ENCODE data around the gene RNF169.
"Not testable (repeated sequence)": the region's sequence is repeated elsewhere in the genome, so short reads cannot be mapped to it uniquely, and the experiment has no call there.

The RNF169 gene

GRCh38 chr11:74771139-74771538, 22.5 kb downstream of the RNF169 start:
- DNase-seq = no peak

- no peak for DNase-seq
These were observed 24.8 kb downstream of the RNF169 start for GRCh38 chr11:74773476-74773875.

GRCh38 chr11:74775762-74776161, 27.1 kb downstream of the RNF169 start:
- no peak for DNase-seq

GRCh38 chr11:74776546-74776945, 27.9 kb downstream of the RNF169 start:
- DNase-seq = no peak

DNA sequence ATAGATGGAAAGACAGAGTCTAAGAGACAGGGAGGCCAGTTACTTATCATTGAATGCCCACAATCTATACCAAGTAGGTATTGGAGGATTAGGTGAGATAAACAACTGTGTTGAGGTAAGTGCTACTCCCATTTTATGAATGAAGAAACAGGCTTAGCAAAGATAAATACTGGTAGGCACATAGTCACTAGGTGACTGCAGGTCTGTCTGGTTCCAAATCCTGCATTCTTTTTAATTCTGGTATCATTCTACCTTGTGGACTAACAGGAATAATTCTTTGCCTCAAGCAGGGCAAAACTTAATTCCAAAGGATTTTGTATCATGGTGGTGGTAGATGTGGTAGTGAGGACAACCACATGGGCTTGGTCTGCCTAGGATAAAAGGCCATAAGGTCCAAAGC, 28.4 kb downstream of the RNF169 start:
- DNase-seq = no peak

- DNase-seq = no peak
These were observed 29.2 kb downstream of the RNF169 start for GRCh38 chr11:74777877-74778276.

- no peak for DNase-seq
These were observed 29.9 kb downstream of the RNF169 start for GRCh38 chr11:74778581-74778980.

- DNase-seq = no peak
These were observed 31.8 kb downstream of the RNF169 start for GRCh38 chr11:74780248-74781005.

DNA sequence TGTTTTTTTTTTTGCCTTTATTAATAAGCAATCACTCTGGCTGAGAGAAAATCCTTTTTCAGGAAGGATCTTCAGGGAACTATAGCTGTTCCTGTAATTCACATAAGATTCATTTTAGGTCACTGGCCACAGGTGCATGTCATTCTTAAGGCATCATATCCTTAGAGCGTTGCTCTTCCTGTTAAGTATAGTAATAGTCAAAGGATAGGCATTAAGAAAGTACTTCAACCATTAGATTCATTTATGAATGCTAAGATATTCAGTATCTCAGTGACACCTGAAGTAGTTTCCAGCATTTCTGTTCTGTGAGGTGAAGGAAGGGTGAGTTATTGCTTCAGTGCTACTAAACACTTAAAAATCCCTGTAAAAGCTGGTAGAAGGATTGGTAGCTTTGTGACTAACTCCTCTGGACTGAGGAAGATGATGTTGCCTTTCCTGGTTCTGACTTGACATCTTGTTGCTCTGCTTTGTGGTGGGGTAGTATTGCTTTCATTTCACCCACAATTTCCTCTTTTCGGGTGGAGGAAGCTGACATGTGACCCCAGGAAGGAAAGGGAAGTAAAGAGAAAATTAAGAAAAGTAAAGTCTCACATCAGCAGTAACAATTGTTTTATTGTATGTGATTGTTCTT, 34.7 kb downstream of the RNF169 start:
- DNase-seq = no peak

DNA sequence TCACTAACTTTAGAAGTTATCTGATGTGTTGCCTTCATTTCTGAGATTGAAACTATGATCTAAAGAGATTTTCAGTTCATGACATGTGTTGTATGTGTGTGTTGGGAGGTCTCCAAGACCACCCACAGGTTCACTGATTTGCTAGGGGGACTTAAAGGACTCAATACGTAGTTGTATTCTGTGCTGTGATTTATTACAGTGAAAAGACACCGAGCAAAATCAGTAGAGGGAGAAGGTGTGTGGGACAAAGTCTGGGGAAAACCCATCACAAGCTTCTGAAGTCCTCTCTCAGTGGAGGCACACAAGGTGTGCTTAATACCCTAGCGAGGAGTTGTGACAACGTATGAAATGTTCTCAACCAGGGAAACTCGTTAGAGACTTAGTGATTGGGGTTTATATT, 35.6 kb downstream of the RNF169 start:
- DNase-seq = no peak

DNA sequence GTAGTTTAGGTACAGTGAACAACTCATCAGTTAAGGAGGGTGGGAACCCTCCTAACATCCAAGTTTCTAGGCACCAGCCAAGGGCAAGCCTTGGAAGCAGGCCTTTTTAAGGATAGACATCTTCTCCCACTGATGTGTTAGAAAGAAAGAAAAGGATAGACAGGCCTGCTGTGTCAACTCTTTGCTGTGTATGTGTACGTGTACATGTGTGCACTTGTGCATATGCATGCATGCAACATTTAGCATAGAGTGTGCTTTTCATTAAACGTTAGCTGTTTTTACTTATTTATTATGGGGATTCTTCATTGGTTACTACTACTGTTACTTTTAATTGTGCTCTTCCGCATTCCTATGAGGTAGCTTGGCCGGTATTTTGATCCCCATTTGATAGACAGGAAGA, 36.1 kb downstream of the RNF169 start:
- DNase-seq = no peak

- no peak for DNase-seq
These were observed 37.9 kb downstream of the RNF169 start for GRCh38 chr11:74786574-74786973.

GRCh38 chr11:74791333-74792100, 42.9 kb downstream of the RNF169 start:
- DNase-seq = no peak

DNA sequence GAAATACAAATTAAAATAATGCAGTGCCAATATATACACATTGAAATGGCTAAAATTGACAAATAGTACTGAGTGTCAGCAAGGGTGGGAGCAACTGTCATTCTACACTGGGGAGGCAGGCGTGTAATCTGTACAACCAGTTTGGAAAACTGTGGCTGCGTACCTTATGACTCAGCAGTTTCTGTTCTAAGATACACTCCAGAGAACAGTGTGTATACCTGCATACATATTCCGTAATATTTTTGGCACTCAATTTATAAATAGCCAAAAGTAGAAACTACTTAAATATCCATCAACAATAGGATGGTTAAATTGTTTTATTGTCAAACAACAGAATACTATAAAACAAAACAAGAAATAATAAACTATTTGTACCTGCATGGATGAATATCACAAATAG, 57.6 kb downstream of the RNF169 start:
- DNase-seq = no peak

DNA sequence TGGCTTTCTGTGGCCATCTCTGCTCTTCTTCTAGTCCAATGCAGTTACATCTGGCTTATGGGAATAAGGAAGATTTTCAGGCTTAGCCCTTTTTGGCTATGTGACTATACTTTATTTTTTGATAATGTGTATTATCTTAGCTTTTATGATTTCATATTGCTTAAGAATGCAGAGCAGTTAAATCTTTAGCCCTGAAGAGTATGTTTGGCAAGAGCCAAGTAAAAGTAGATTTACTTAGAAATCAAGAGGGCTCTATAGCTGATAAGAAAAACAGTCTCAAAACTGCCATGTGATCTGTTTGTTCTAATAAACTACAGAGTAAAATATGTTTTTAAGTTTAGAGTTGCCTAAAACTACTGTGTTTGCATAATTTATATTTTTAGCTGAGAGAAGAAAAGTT, 61.2 kb downstream of the RNF169 start:
- DNase-seq = no peak

DNA sequence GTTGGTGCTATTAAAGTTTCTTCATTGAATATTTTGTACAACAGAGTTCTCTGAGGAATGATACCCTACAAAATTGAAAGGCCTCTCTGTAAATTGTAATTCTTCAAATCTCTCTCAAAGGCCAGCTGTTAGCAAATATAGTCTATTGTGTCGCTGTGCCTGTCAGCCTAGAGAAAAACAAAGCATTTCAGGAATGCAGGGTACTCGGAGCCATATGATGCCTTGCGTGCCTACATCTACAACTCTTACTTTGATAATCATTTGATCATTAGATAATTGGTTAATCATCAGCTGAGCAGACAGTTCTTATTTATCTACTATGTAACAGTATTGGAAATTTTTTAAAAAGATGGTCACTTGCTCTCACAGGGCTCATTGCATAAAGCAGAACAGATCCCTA, 67.3 kb downstream of the RNF169 start:
- no peak for DNase-seq

DNA sequence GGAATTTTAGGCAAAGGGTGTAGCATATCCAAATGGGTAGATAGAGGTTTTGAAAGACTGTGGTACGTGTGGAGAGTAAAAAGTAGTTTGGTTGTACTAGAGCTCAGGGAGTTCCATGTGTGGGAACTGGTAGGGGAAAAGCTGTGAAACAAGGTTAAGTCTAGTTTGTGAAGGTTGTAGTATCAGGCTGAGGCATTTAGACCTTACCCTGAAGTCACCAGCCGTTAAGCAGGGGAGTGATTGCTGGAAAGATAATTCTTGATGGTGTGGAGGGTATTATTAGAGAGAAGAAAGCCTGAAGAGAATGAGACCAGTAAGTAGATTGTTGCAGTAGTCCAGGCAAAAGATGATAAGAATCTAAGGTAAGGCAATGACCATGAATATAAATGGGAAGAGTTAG, 68.0 kb downstream of the RNF169 start:
- DNase-seq = no peak

DNA sequence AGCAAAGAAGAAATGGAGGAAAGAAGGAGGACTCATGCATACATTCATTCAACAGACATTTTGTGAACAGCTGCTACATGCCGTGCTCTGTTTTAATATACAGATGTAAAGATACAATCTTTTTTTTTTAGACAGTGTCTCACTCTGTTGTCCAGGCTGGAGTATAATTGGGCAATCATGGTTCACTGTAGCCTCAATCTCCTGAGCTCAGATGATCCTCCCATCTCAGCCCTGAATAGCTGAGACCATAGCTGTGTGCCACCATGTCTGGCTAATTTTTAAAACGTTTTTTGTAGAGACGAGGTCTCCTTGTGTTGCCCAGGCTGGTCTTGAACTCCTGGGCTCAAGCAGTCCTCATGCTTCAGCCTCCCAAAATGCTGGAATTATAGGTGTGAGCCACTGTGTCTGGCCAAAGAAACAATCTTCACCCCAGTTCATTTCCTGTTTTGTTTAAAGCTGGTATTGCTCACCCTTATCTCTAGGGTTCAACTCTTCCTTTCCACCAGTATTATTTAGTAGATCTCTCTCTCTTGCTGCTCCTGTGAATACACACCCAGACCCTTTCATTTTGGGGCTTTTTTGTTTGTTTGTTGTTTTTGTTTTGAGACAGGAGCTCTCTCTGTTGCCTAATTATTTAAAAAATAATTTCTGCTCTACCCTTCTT, 69.8 kb downstream of the RNF169 start:
- no peak for DNase-seq

GRCh38 chr11:74819400-74819799, 70.8 kb downstream of the RNF169 start:
- no peak for DNase-seq

DNA sequence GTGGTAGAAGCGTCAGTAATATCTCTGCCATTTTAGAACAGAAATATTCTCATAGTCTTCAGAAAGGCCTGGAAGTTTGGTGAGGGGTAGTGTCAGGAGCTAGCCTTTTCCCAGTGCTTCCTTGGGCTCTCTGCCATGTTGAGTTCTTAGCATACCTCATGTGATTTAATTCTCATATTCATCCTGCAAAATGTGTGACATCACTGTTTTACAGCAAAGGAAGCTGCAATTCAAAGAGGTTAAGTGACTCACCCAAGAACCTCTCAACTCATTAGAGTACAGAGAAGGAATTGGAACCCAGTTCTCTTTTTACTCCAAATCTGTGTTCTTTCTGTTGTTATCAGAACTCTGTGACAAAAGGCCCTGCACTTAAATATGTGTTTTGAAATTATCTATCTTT, 72.1 kb downstream of the RNF169 start:
- DNase-seq = no peak

- no peak for DNase-seq
These were observed 73.5 kb downstream of the RNF169 start for GRCh38 chr11:74822170-74822569.

- DNase-seq = no peak
These were observed 75.8 kb downstream of the RNF169 start for GRCh38 chr11:74824285-74824982.

DNA sequence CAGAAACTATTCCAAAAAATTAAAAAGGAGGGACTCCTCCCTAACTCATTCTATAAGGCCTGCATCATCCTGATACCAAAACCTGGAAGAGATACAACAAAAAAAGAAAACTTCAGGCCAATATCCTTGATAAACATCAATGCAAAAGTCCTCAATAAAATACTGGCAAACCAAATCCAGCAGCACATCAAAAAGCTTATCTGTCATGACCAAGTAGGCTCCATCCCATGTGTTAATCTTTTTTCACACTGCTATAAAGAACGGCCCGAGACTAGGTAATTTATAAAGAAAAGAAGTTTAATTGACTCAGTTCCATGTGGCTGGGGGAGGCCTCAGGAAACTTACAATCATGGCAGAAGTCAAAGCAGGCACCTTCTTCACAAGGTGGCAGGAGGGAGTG, 76.9 kb downstream of the RNF169 start:
- DNase-seq = not testable (repeated sequence)

Data from activated CD4-positive, alpha-beta T cell treated with anti-CD3 and anti-CD28 coated beads for 48 hours (primary cell).